ENCODE measurements around the gene CNGB1. TPM values are rescaled to one million over a fixed set of nuclear protein-coding genes. Genes with fewer than 3 reads are reported as not detected.

Gene CNGB1
- total RNA-seq, 1 donor from 2014 or later: not detected

GRCh38 chr16:57892041-57892440, 78.9 kb downstream of the CNGB1 start:
- TF ChIP-seq CTCF (IDR thresholded peaks at IDR 0.05) (no peak), EZH2 (IDR thresholded peaks at IDR 0.05) (no peak), EZH2phosphoT487 (IDR thresholded peaks at IDR 0.05) (no peak)
- Histone ChIP-seq H2AFZ (replicated peaks) (no peak overlapping the region), H3K4me2 (no peak overlapping the region), H3K27me3 (no peaks in the 10 kb centered on the region), H3K4me3 (no peak overlapping the region), H3K9me3 (ENCODE audit: low read depth) (no peaks in the 10 kb centered on the region), H3K79me2 (ENCODE audit: low read depth) (no peaks in the 10 kb centered on the region), H3K36me3 (no peaks in the 10 kb centered on the region), H3K4me1 (no peaks in the 10 kb centered on the region), H3K27ac (no peak overlapping the region), H3F3A (ENCODE audit: low read depth) (no peaks in the 10 kb centered on the region), H4K20me1 (ENCODE audit: low read depth) (no peaks in the 10 kb centered on the region), H3K9ac (no peak overlapping the region)
- no peak for DNase-seq (ENCODE audit: low spot score)
- Mint-ChIP-seq H3K9me3 (no peaks in the 10 kb centered on the region), H3K4me1 (peaks cover 17% of the 10 kb centered on the region), H3K36me3 (no peaks in the 10 kb centered on the region), H3K4me3 (no peak overlapping the region), H3K27me3 (ENCODE audit: insufficient read depth, low read depth) (peaks cover 9% of the 10 kb centered on the region), H3K27ac (peak overlapping the region; percentile 39)

GRCh38 chr16:57890752-57891111, 80.2 kb downstream of the CNGB1 start:
- peaks cover 17% of the 10 kb centered on the region for H3K4me1 Mint-ChIP-seq
- Histone ChIP-seq H3K9ac (no peak overlapping the region), H3K27me3 (no peaks in the 10 kb centered on the region), H3K4me1 (no peaks in the 10 kb centered on the region), H4K20me1 (ENCODE audit: low read depth) (no peaks in the 10 kb centered on the region), H3K36me3 (no peaks in the 10 kb centered on the region), H3K4me3 (no peak overlapping the region), H3K4me2 (no peak overlapping the region), H3K79me2 (ENCODE audit: low read depth) (no peaks in the 10 kb centered on the region), H3F3A (ENCODE audit: low read depth) (no peaks in the 10 kb centered on the region), H3K27ac (no peak overlapping the region), H3K9me3 (ENCODE audit: low read depth) (no peaks in the 10 kb centered on the region), H2AFZ (replicated peaks) (no peak overlapping the region)
- H3K4me3 Mint-ChIP-seq: no peak overlapping the region
- H3K36me3 Mint-ChIP-seq: no peaks in the 10 kb centered on the region
- peaks cover 12% of the 10 kb centered on the region for H3K27me3 Mint-ChIP-seq (ENCODE audit: insufficient read depth, low read depth)
- TF ChIP-seq CTCF (IDR thresholded peaks at IDR 0.05): no peak
- TF ChIP-seq EZH2 (IDR thresholded peaks at IDR 0.05): no peak
- TF ChIP-seq EZH2phosphoT487 (IDR thresholded peaks at IDR 0.05): no peak
- H3K27ac Mint-ChIP-seq: peak overlapping the region; percentile 18
- no peak for DNase-seq (ENCODE audit: low spot score)
- no peaks in the 10 kb centered on the region for H3K9me3 Mint-ChIP-seq

GRCh38 chr16:57889960-57890751, 80.8 kb downstream of the CNGB1 start:
- no peak for TF ChIP-seq EZH2 (IDR thresholded peaks at IDR 0.05)
- no peak for TF ChIP-seq EZH2phosphoT487 (IDR thresholded peaks at IDR 0.05)
- no peak for TF ChIP-seq CTCF (IDR thresholded peaks at IDR 0.05)
- Histone ChIP-seq H3F3A (ENCODE audit: low read depth) (no peaks in the 10 kb centered on the region), H3K27me3 (no peaks in the 10 kb centered on the region), H3K79me2 (ENCODE audit: low read depth) (no peaks in the 10 kb centered on the region), H3K4me2 (no peak overlapping the region), H4K20me1 (ENCODE audit: low read depth) (no peaks in the 10 kb centered on the region), H3K4me3 (no peak overlapping the region), H2AFZ (replicated peaks) (no peak overlapping the region), H3K36me3 (no peaks in the 10 kb centered on the region), H3K27ac (no peak overlapping the region), H3K9ac (no peak overlapping the region), H3K4me1 (no peaks in the 10 kb centered on the region), H3K9me3 (ENCODE audit: low read depth) (no peaks in the 10 kb centered on the region)
- Mint-ChIP-seq H3K9me3 (no peaks in the 10 kb centered on the region), H3K27me3 (ENCODE audit: insufficient read depth, low read depth) (peaks cover 12% of the 10 kb centered on the region), H3K27ac (peak overlapping the region; percentile 18), H3K4me1 (peaks cover 17% of the 10 kb centered on the region), H3K4me3 (no peak overlapping the region), H3K36me3 (no peaks in the 10 kb centered on the region)
- no peak for DNase-seq (ENCODE audit: low spot score)
